Medulla oblongata (tissue), 1 donor: ENCODE measurements around the gene CDC20.

Experiments
- DNase-seq: peaks from one replicate; pipeline ENCODE4 v3.0.0-alpha.2; 2015; ENCODE audit errors: extremely low spot score

The CDC20 gene

GRCh38 chr1:43358746-43359693 lies at the start of gene CDC20:
TSS of gene CDC20 (plus strand) at chr1:43358981. CDS start at chr1:43359216, 235 bp downstream.
- peak; percentile 98 for DNase-seq

DNA sequence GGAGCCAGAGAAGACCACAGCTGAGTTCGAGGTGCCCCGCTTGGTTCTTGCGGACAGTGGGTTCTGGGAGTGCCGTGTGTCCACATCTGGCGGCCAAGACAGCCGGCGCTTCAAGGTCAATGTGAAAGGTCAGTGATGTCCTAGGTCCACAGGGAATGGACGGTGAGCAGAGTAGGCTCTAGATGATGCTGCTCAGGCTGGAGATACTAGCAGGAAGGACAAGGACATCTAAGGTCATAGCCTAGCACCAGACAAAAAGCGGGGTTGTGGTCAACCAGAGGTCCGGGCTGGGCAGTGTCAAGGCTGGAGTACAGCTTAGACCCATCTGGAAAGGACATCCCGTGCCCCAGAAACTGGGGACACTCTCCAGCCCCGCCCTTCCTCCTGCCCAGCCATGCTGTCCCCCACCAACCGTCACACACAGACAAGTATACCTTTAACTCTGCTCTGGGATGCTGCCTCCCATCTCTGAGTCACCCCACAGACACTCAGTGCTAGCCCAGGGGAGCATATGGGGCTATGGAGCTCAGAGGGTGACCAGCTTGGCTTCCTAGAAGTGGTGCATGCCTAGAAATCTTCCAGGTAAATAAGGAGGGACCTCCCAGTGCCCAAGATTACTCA lies 49.3 kb upstream of the CDC20 start:
- no peak for DNase-seq

DNA sequence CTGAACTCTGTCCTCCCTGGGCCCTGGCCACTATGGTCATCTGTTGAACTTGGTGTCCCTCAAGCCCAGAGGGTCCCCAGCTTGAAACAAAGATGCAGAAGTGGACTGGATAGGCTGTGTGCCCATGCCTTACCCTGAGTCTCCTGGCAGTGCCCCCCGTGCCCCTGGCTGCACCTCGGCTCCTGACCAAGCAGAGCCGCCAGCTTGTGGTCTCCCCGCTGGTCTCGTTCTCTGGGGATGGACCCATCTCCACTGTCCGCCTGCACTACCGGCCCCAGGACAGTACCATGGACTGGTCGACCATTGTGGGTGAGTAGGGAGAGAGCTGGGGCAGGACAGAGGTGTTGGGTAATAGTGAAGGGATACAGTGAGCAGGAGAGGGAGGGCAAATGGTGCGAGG lies 47.3 kb upstream of the CDC20 start:
- DNase-seq = no peak

GRCh38 chr1:43312212-43312623 lies 46.6 kb upstream of the CDC20 start:
- no peak for DNase-seq

DNA sequence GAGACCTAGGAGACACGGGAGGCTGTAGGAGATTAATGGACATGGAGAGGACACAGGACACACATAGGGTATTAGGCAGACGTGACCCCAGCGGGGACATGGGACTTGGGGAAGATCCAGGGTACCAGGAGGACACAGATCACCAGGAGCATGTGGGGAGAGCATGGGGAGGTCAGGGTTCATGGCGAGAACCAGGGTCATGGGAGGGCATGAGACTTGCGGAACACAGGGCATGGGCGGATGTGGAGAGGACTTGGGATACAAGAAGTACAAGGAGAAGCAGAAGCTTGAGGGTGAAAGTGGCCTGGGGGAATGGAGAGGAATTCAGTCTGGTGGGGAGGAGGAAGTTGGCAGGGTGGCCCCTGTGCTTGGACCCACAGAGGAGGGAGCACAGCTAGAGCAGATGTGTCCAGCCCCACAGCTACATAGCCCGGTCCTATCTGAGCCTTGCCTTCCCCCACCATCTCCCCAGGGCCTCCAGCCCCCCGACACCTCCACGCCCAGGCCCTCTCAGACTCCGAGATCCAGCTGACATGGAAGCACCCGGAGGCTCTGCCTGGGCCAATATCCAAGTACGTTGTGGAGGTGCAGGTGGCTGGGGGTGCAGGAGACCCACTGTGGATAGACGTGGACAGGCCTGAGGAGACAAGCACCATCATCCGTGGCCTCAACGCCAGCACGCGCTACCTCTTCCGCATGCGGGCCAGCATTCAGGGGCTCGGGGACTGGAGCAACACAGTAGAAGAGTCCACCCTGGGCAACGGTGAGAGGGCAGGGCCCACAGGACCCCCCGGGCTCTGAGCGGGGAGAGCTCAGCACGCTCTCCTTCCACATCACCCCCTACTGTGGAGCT lies 45.9 kb upstream of the CDC20 start:
- DNase-seq = no peak

- no peak for DNase-seq
Observed at GRCh38 chr1:43313771-43314170, 45.0 kb upstream of the CDC20 start.

DNA sequence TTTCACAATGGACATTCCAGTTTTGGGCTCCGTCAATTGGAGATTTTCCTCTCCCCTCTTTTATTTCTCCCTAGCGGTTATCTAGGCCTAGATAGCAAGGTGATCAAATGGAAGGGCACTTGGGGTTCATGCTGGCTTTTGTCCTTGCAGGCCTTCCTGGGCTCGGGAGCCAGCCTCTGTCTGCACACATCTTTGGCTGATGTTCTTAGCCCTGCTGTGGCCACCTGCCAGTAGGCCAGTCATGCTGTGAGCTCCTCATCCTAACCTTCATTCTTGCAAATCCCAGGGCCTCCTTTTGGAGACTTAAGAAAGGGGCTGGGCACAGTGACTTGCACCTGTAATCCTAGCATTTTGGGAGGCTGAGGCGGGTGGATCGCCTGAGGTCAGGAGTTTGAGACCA lies 44.5 kb upstream of the CDC20 start:
- no peak for DNase-seq

- DNase-seq = peak; percentile 78
Observed at GRCh38 chr1:43315481-43315880, 43.3 kb upstream of the CDC20 start.

- DNase-seq = no peak
Observed at GRCh38 chr1:43315963-43316737, 42.6 kb upstream of the CDC20 start.

GRCh38 chr1:43316738-43317520 lies 41.9 kb upstream of the CDC20 start:
- no peak for DNase-seq

- peak; percentile 74 for DNase-seq
Observed at GRCh38 chr1:43317817-43318471, 40.8 kb upstream of the CDC20 start.

DNA sequence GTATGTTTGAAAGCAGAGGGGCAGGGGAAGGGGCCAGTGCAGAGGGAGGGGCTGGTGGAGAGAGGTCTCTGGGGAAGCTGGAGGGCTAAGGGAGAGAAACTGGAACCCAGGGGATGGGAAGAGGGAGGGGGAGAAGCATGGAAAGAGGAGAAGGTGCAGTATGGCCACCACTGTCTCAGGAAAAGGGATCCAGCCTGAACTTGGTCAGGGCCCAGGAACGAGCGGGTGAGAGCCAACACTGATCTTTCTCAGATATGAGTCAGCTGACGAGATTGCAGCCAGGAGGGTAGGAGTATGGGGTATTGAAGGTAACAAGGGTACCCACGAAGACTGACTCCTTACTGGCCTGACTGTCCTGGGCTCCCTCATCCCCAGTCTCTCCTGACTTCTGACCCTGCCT lies 40.0 kb upstream of the CDC20 start:
- no peak for DNase-seq

DNA sequence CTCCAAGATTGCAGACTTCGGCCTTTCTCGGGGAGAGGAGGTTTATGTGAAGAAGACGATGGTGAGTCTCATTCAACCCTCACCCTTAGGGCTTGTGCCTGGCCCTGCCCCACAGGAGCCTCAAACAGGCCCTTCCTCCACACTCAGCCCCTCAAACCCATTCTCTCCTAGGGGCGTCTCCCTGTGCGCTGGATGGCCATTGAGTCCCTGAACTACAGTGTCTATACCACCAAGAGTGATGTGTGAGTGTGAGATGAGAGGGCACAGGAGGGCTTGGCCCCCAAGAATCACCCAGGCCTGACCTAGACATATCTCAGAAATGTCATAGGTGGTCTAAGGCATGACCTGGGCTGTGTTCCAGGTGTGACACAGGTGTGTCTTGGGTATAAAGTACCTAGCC lies 39.5 kb upstream of the CDC20 start:
- DNase-seq = no peak

- DNase-seq = no peak
Observed at GRCh38 chr1:43319766-43320165, 39.0 kb upstream of the CDC20 start.

- no peak for DNase-seq
Observed at GRCh38 chr1:43321331-43321891, 37.4 kb upstream of the CDC20 start.

DNA sequence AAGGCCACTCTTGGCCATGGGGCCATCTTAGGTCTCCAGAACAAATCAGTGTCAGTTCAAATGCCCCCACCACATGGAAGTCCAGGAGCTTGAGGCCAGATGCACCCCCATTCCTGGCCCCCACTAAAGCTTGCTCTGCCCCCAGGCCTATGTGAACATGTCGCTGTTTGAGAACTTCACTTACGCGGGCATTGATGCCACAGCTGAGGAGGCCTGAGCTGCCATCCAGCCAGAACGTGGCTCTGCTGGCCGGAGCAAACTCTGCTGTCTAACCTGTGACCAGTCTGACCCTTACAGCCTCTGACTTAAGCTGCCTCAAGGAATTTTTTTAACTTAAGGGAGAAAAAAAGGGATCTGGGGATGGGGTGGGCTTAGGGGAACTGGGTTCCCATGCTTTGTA lies 36.3 kb upstream of the CDC20 start:
- DNase-seq = no peak

DNA sequence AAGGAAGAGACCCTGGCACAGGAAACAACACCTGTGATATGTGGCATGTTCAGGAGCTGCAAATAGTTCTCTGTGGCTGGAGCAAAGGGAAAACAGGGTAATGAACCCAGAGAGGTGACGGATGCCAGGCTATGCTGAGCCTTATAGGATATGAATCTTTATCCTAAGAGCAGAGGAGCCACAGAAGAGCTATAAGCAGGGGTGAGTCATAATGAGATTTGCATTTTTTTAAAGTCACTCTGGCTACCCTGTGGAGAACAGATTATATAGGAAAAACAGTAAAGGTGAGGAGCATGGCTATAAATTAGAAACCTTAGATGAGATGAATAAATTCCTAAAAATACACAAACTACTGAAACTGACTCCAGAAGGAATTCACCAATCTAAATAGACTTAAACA lies 34.0 kb upstream of the CDC20 start:
- no peak for DNase-seq

DNA sequence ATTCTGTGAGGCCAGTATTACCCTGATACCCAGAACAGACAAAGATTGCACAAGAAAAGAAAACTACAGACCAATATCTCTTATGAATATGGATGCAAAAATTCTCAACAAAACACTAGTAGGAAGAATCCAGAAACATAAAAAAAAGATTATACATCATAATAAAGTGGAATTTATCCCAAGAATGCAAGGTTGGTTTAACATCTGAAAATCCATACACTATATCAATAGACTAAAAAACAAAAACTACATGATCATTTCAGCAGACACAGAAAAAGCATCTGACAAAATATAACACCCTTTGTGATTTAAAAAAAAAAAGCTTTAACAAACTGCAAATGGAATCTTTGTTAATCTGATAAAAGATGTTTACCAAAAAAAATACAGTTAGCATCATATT lies 33.4 kb upstream of the CDC20 start:
- DNase-seq = no peak

DNA sequence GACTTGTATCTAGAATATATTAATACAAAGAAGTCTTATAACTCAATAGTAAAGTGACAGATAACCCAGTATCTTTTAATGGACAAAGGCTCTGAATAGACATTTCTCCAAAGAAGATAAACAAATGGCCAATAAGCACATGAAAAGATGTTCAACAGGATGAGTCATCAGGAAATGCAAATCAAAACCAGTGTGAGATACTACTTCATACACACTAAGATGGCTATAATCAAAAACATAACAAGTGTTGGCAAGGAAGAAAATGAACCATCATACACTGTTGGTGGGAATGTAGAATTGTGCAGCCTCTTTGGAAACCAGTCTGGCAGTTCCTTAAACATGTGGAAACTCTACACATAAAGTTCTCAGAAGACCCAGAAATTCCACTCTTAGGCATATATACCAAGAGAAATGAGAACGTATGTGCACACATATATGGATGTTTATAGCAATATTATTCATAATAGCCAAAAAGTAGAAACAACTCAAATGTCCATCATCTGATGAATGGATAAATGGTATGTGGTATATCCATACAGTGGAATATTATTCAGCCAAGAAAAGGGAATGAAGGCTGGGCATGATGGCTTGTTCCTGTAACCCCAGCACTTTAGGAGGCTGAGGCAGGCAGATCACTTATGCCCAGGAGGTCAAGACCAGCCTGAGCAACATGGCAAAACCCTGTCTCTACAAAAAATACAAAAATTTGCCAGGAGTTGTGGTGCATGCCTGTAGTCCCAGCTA lies 31.1 kb upstream of the CDC20 start:
- no peak for DNase-seq
